Measurements from ENCODE around the gene MAP3K7CL. TPM values are rescaled to one million over a fixed set of nuclear protein-coding genes. Genes with fewer than 3 reads are reported as not detected.

MAP3K7CL gene
- total RNA-seq, 1 donor from 2014 or later: 1.6 TPM

GRCh38 chr21:29196670-29197191, 66.3 kb downstream of the MAP3K7CL start:
- no peak for DNase-seq

- no peak for DNase-seq
These were observed 70.7 kb downstream of the MAP3K7CL start for GRCh38 chr21:29201186-29201585.

- no peak for DNase-seq
These were observed 74.6 kb downstream of the MAP3K7CL start for GRCh38 chr21:29205009-29205408.

GRCh38 chr21:29205988-29206387, 75.5 kb downstream of the MAP3K7CL start:
- DNase-seq: no peak

GRCh38 chr21:29206445-29206844, 76.0 kb downstream of the MAP3K7CL start:
- DNase-seq: no peak

GRCh38 chr21:29207201-29207600, 76.8 kb downstream of the MAP3K7CL start:
- DNase-seq: no peak

- no peak for DNase-seq
These were observed 77.7 kb downstream of the MAP3K7CL start for GRCh38 chr21:29208044-29208681.

GRCh38 chr21:29208682-29209059, 78.2 kb downstream of the MAP3K7CL start:
- no peak for DNase-seq

- DNase-seq: no peak
These were observed 79.3 kb downstream of the MAP3K7CL start for GRCh38 chr21:29209696-29210095.

- DNase-seq: no peak
These were observed 80.8 kb downstream of the MAP3K7CL start for GRCh38 chr21:29211205-29211604.

GRCh38 chr21:29212446-29212845, 82.0 kb downstream of the MAP3K7CL start:
- no peak for DNase-seq

- DNase-seq: no peak
These were observed 83.3 kb downstream of the MAP3K7CL start for GRCh38 chr21:29213513-29214385.

- DNase-seq: no peak
These were observed 85.3 kb downstream of the MAP3K7CL start for GRCh38 chr21:29215709-29216108.

- DNase-seq: no peak
These were observed 87.4 kb downstream of the MAP3K7CL start for GRCh38 chr21:29217818-29218291.

GRCh38 chr21:29218749-29219148, 88.3 kb downstream of the MAP3K7CL start:
- DNase-seq: no peak

GRCh38 chr21:29219165-29219770, 88.8 kb downstream of the MAP3K7CL start:
- DNase-seq: no peak

- DNase-seq: no peak
These were observed 90.9 kb downstream of the MAP3K7CL start for GRCh38 chr21:29221253-29221744.

GRCh38 chr21:29224006-29224405, 93.6 kb downstream of the MAP3K7CL start:
- no peak for DNase-seq
